Activated B cell treated with CpG ODN at 0.5 μM for 24 hours (primary cell): Measurements from ENCODE around the gene IDH3A. TPM values are rescaled to one million over a fixed set of nuclear protein-coding genes. Genes with fewer than 3 reads are reported as not detected.

ENCODE experiments used
- ATAC-seq: fragments of 200-7000 bp; cut with Tn5 transposase; one replicate; pipeline ENCODE4 v1.10.0; 2021; ENCODE audit warnings: low read depth, mild to moderate bottlenecking, moderate library complexity
- CTCF ChIA-PET: fragments of 350-600 bp; sonication (Branson Sonifier 250); formaldehyde crosslinking; loops from one replicate; lab custom pipeline; 2021; ENCODE audit warnings: antibody characterized with exemption; lab: Charles Lee
- POLR2A ChIA-PET: fragments of 350-600 bp; sonication (Branson Sonifier 250); formaldehyde crosslinking; loops from one replicate; lab custom pipeline; 2021; ENCODE audit warnings: antibody characterized with exemption; lab: Charles Lee
- DNase-seq: peaks from one replicate; pipeline ENCODE4 v3.0.0; 2022
- H3K27ac Mint-ChIP-seq: one replicate; pipeline ENCODE4 v1.8.0; 2020; ENCODE audit warnings: mixed read lengths
- H3K27me3 Mint-ChIP-seq: one replicate; pipeline ENCODE4 v1.8.0; 2021; ENCODE audit warnings: mixed read lengths
- H3K36me3 Mint-ChIP-seq: one replicate; pipeline ENCODE4 v1.8.0; 2021; ENCODE audit warnings: low read depth, mixed read lengths
- H3K4me1 Mint-ChIP-seq: one replicate; pipeline ENCODE4 v1.8.0; 2021; ENCODE audit warnings: mixed read lengths
- H3K4me3 Mint-ChIP-seq: one replicate; pipeline ENCODE4 v1.8.0; 2020; ENCODE audit warnings: mild to moderate bottlenecking, mixed read lengths
- H3K9me3 Mint-ChIP-seq: one replicate; pipeline ENCODE4 v1.8.0; 2020; ENCODE audit warnings: mixed read lengths
- CTCF ChIP-seq: fragments of 200-600 bp; IDR thresholded peaks from one replicate; pipeline ENCODE4 v1.8.0; 2022; ENCODE audit warnings: antibody characterized with exemption, mild to moderate bottlenecking
- intact Hi-C: fragments of 100-400 bp; cut with micrococcal nuclease; formaldehyde crosslinking; loops from one replicate; pipeline ENCODE4 v1.15.1; 2024
- total RNA-seq: library from RNA; stranded (reverse); gene quantifications from 2 replicates; pipeline ENCODE4 v1.2.3, GENCODE V29; 2022

Gene IDH3A
- total RNA-seq, 1 donor from 2014 or later = 124 TPM

GRCh38 chr15:78127882-78128281, 21.3 kb upstream of the IDH3A start:
- DNase-seq (no peak), ATAC-seq (no peak)
- no peaks in the 10 kb centered on the region for H3K27me3 Mint-ChIP-seq
- no peaks in the 10 kb centered on the region for H3K9me3 Mint-ChIP-seq
- TF ChIP-seq CTCF = no peak
- H3K4me1 Mint-ChIP-seq = peaks cover 16% of the 10 kb centered on the region
- H3K27ac Mint-ChIP-seq = peak overlapping the region; percentile 9
- H3K36me3 Mint-ChIP-seq = no peaks in the 10 kb centered on the region
- H3K4me3 Mint-ChIP-seq = no peak overlapping the region
- ChIA-PET POLR2A (no interaction called here), CTCF (interaction anchor here (10.9 kb wide), 1 partner anchor 67 kb away, joined by 202 read pairs; no protein-coding TSS in a partner anchor)
- intact Hi-C loops = no loop called here

GRCh38 chr15:78129077-78129750, 19.9 kb upstream of the IDH3A start:
- ChIA-PET POLR2A (interaction anchor here (0.5 to 1.2 kb wide), 2 partner anchors 20 to 967 kb away, joined by 4 to 5 read pairs; partner anchors contain the start of gene IDH3A), CTCF (interaction anchor here (3.0 to 10.9 kb wide), 2 partner anchors 47 to 66 kb away, joined by 31 to 202 read pairs; no protein-coding TSS in a partner anchor)
- intact Hi-C loops = no loop called here
- peak overlapping the region; percentile 56 for H3K27ac Mint-ChIP-seq
- H3K9me3 Mint-ChIP-seq = no peaks in the 10 kb centered on the region
- H3K4me1 Mint-ChIP-seq = peaks cover 16% of the 10 kb centered on the region
- DNase-seq (no peak), ATAC-seq (no peak)
- no peak for TF ChIP-seq CTCF
- H3K27me3 Mint-ChIP-seq = no peaks in the 10 kb centered on the region
- no peaks in the 10 kb centered on the region for H3K36me3 Mint-ChIP-seq
- H3K4me3 Mint-ChIP-seq = no peak overlapping the region

GRCh38 chr15:78129751-78130287, 19.3 kb upstream of the IDH3A start:
- no peak for TF ChIP-seq CTCF
- no peaks in the 10 kb centered on the region for H3K9me3 Mint-ChIP-seq
- intact Hi-C loops = loop anchor here (2.0 kb wide), 1 partner anchor 41 kb away; no protein-coding TSS in a partner anchor
- ATAC-seq = no peak
- H3K27me3 Mint-ChIP-seq = no peaks in the 10 kb centered on the region
- ChIA-PET POLR2A (interaction anchor here (1.2 to 2.8 kb wide), 2 partner anchors 19 to 66 kb away, joined by 4 to 28 read pairs; partner anchors contain the start of gene IDH3A), CTCF (interaction anchor here (1.4 to 10.9 kb wide), 5 partner anchors 16 to 111 kb away, joined by 9 to 202 read pairs (median 22); no protein-coding TSS in a partner anchor)
- H3K36me3 Mint-ChIP-seq = no peaks in the 10 kb centered on the region
- H3K27ac Mint-ChIP-seq = peak overlapping the region; percentile 50
- H3K4me1 Mint-ChIP-seq = peaks cover 16% of the 10 kb centered on the region
- H3K4me3 Mint-ChIP-seq = peak overlapping the region; percentile 81
- DNase-seq = no peak

GRCh38 chr15:78130466-78131294, 18.5 kb upstream of the IDH3A start:
- peak overlapping the region; percentile 81 for H3K4me3 Mint-ChIP-seq
- no peaks in the 10 kb centered on the region for H3K36me3 Mint-ChIP-seq
- H3K27me3 Mint-ChIP-seq = no peaks in the 10 kb centered on the region
- CTCF ChIA-PET = interaction anchor here (0.8 to 10.9 kb wide), 14 partner anchors 8 to 307 kb away, joined by 3 to 202 read pairs (median 5); partner anchors contain the start of genes IDH3A and IREB2
- peak overlapping the region; percentile 66 for H3K27ac Mint-ChIP-seq
- TF ChIP-seq CTCF = no peak
- DNase-seq = no peak
- POLR2A ChIA-PET = interaction anchor here (0.5 to 2.8 kb wide), 12 partner anchors 17 to 743 kb away, joined by 3 to 28 read pairs (median 4); partner anchors contain the start of genes IDH3A and SKIC8
- intact Hi-C loops = loop anchor here (1.0 to 2.0 kb wide), 5 partner anchors 17 to 111 kb away; partner anchors contain the start of gene IDH3A
- peaks cover 16% of the 10 kb centered on the region for H3K4me1 Mint-ChIP-seq
- H3K9me3 Mint-ChIP-seq = no peaks in the 10 kb centered on the region
- peak; percentile 41 for ATAC-seq
